ENCODE data around the gene HSPG2. TPM values are rescaled to one million over a fixed set of nuclear protein-coding genes. Genes with fewer than 3 reads are reported as not detected.
A peak's percentile ranks its signal among the peaks of the same experiment; 100 is the strongest.

The HSPG2 gene
- total and polyA plus RNA-seq, 4 donors: 49.6 to 85.8 (median 64.8) TPM

- Histone ChIP-seq H3K4me3 (ENCODE audit: low read depth, low read length) (peak overlapping the region; percentile 61), H3K36me3 (ENCODE audit: control insufficient read depth, insufficient read depth, low read length) (peaks cover 12% of the 10 kb centered on the region), H3K27ac (ENCODE audit: low read depth, low read length) (peak overlapping the region; percentile 75), H3K27me3 (ENCODE audit: control insufficient read depth, insufficient read depth, low read length) (no peaks in the 10 kb centered on the region), H3K9me3 (ENCODE audit: control insufficient read depth, insufficient read depth, low read length) (no peaks in the 10 kb centered on the region), H3K4me1 (ENCODE audit: control insufficient read depth, insufficient read depth, low read length) (peaks cover 74% of the 10 kb centered on the region)
- no peak for DNase-seq (ENCODE audit: low read depth in 4 of 6, low spot score in 6 of 6)
- 49% methylated on average over 6 of the region's 8 CpGs for WGBS (ENCODE audit: insufficient coverage)
These were observed 1.2 kb downstream of the HSPG2 start for GRCh38 chr1:21935891-21936365.

DNA sequence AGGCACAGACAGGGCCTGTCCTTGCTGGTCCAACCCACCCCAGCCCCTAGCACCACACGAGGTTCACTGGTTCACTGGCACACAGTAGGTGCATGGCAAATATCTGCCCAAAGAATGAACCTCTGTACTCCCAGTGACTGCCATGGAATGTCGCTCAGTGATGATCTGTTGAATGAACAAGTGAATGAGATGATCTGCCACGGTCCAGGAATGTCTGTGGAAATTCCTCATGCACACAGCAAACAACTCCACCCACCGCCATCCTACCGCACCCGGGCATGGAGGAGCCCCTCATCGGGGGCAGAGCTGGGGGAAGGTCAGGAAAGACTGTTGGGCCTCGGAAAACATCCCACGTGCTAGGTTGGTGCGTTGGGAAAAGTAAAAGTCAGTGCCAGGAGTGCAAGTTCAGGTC is 1.7 kb downstream of the HSPG2 start:
- Histone ChIP-seq H3K4me3 (ENCODE audit: low read depth, low read length) (peak overlapping the region; percentile 61), H3K27ac (ENCODE audit: low read depth, low read length) (peak overlapping the region; percentile 67)
- DNase-seq (ENCODE audit: low read depth in 4 of 6, low spot score in 6 of 6): no peak

DNA sequence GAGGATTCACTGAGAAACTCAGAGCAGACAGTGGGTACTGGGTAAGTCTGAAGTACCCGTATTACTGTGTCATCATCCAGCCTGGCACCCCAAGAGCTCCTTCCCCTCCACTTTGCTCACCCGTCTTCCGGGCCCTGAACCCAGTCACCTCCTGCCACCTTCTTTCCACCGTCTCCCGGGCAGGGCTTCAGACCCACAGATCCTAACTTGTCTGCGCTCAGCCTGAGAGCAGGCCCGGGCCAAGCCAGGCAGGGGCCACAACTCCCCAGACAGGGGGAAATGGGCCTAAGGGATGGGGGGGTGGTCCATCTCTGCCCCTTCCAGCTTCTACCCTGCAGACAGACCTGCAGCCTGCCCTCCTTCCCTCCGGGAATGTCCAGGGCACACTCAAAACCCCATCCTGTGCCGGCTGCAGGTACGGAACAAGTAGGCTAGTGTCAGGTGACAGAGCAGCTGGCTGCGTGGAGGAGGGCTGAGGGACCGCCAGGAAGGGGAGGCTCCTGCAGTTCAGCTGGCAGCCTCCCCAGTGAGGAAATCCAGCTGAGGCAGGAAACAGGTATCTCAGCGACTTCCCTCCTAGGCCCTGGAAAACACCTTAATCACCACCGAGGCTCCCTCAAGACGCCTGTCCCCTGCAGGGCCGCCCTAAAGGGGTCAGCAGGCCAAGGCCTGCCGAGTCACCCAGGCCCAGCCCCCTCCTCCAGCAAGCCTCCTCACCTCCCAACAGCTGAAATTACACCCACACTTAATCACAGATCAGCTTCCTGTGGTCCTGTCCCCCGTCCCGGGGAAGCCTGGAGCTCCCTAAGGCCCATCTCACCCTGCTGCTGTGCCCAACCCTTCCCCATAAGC is 3.5 kb downstream of the HSPG2 start:
- 67% methylated on average over 13 of the region's 19 CpGs for WGBS (ENCODE audit: insufficient coverage)
- Histone ChIP-seq H3K27ac (ENCODE audit: low read depth, low read length) (peak overlapping the region; percentile 57), H3K27me3 (ENCODE audit: control insufficient read depth, insufficient read depth, low read length) (no peaks in the 10 kb centered on the region), H3K4me1 (ENCODE audit: control insufficient read depth, insufficient read depth, low read length) (peaks cover 64% of the 10 kb centered on the region), H3K9me3 (ENCODE audit: control insufficient read depth, insufficient read depth, low read length) (no peaks in the 10 kb centered on the region), H3K36me3 (ENCODE audit: control insufficient read depth, insufficient read depth, low read length) (peaks cover 14% of the 10 kb centered on the region), H3K4me3 (ENCODE audit: low read depth, low read length) (peak overlapping the region; percentile 61)
- no peak for DNase-seq (ENCODE audit: low read depth in 4 of 6, low spot score in 6 of 6)

More for the DNA sequence above, 1.7 kb downstream of the HSPG2 start:
- Histone ChIP-seq H3K4me1 (ENCODE audit: control insufficient read depth, insufficient read depth, low read length) (peaks cover 76% of the 10 kb centered on the region), H3K9me3 (ENCODE audit: control insufficient read depth, insufficient read depth, low read length) (no peaks in the 10 kb centered on the region), H3K27me3 (ENCODE audit: control insufficient read depth, insufficient read depth, low read length) (no peaks in the 10 kb centered on the region), H3K36me3 (ENCODE audit: control insufficient read depth, insufficient read depth, low read length) (peaks cover 12% of the 10 kb centered on the region)
- 46% methylated on average over 6 of the region's 10 CpGs for whole genome bisulfite sequencing (ENCODE audit: insufficient coverage)

- no peaks in the 10 kb centered on the region for H3K27me3 ChIP-seq (ENCODE audit: control insufficient read depth, insufficient read depth, low read length)
- peak overlapping the region; percentile 1 for H3K4me3 ChIP-seq (ENCODE audit: low read depth, low read length)
- WGBS (ENCODE audit: insufficient coverage): 60% methylated on average over 2 of the region's 7 CpGs
- peaks cover 65% of the 10 kb centered on the region for H3K4me1 ChIP-seq (ENCODE audit: control insufficient read depth, insufficient read depth, low read length)
- peaks cover 17% of the 10 kb centered on the region for H3K36me3 ChIP-seq (ENCODE audit: control insufficient read depth, insufficient read depth, low read length)
- no peaks in the 10 kb centered on the region for H3K9me3 ChIP-seq (ENCODE audit: control insufficient read depth, insufficient read depth, low read length)
- peak overlapping the region; percentile 78 for H3K27ac ChIP-seq (ENCODE audit: low read depth, low read length)
- DNase-seq (ENCODE audit: low read depth in 4 of 6, low spot score in 6 of 6): no peak
These were observed 5.0 kb downstream of the HSPG2 start for GRCh38 chr1:21932127-21932526.

GRCh38 chr1:21931171-21932093 is 5.7 kb downstream of the HSPG2 start:
- WGBS (ENCODE audit: insufficient coverage): 75% methylated on average over 14 of the region's 16 CpGs
- DNase-seq (ENCODE audit: low read depth in 4 of 6, low spot score in 6 of 6): no peak
- Histone ChIP-seq H3K9me3 (ENCODE audit: control insufficient read depth, insufficient read depth, low read length) (no peaks in the 10 kb centered on the region), H3K4me1 (ENCODE audit: control insufficient read depth, insufficient read depth, low read length) (peaks cover 66% of the 10 kb centered on the region), H3K4me3 (ENCODE audit: low read depth, low read length) (no peak overlapping the region), H3K36me3 (ENCODE audit: control insufficient read depth, insufficient read depth, low read length) (peaks cover 17% of the 10 kb centered on the region), H3K27me3 (ENCODE audit: control insufficient read depth, insufficient read depth, low read length) (no peaks in the 10 kb centered on the region), H3K27ac (ENCODE audit: low read depth, low read length) (peak overlapping the region; percentile 78)

GRCh38 chr1:21930629-21931170 is 6.4 kb downstream of the HSPG2 start:
- DNase-seq (ENCODE audit: low read depth in 4 of 6, low spot score in 6 of 6): no peak
- peak overlapping the region; percentile 17 for H3K27ac ChIP-seq (ENCODE audit: low read depth, low read length)
- no CpG with 5 or more reads among the region's 6 CpGs for WGBS (ENCODE audit: insufficient coverage)
- peaks cover 65% of the 10 kb centered on the region for H3K4me1 ChIP-seq (ENCODE audit: control insufficient read depth, insufficient read depth, low read length)
- peaks cover 17% of the 10 kb centered on the region for H3K36me3 ChIP-seq (ENCODE audit: control insufficient read depth, insufficient read depth, low read length)
- H3K9me3 ChIP-seq (ENCODE audit: control insufficient read depth, insufficient read depth, low read length): no peaks in the 10 kb centered on the region
- H3K4me3 ChIP-seq (ENCODE audit: low read depth, low read length): no peak overlapping the region
- H3K27me3 ChIP-seq (ENCODE audit: control insufficient read depth, insufficient read depth, low read length): no peaks in the 10 kb centered on the region

DNA sequence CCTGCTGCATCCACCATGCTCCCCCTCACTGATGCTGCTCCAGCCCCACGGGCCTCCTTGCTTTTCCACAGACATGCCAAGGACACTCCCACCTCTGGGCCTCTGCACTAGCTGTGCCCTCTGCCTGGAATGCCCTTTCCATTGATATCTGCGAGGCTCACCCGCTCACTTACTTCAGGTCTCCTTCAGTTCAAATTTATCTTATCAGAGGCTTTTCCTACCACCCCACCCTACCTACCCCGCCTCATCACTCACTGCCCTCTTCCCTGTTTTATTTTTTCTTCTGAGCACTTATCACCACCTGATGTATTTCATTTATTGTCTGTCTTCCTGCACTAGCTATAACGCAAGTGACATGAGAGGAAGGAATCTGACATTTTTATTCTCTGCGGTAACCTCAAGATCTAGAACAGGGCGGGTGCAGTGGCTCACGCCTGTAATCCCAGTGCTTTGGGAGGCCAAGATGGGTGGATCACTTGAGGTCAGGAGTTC is 7.0 kb downstream of the HSPG2 start:
- Histone ChIP-seq H3K27ac (ENCODE audit: low read depth, low read length) (peak overlapping the region; percentile 6), H3K9me3 (ENCODE audit: control insufficient read depth, insufficient read depth, low read length) (no peaks in the 10 kb centered on the region), H3K36me3 (ENCODE audit: control insufficient read depth, insufficient read depth, low read length) (peaks cover 17% of the 10 kb centered on the region), H3K4me1 (ENCODE audit: control insufficient read depth, insufficient read depth, low read length) (peaks cover 65% of the 10 kb centered on the region), H3K27me3 (ENCODE audit: control insufficient read depth, insufficient read depth, low read length) (no peaks in the 10 kb centered on the region), H3K4me3 (ENCODE audit: low read depth, low read length) (no peak overlapping the region)
- 88% methylated on average over 7 of the region's 8 CpGs for WGBS (ENCODE audit: insufficient coverage)
- no peak for DNase-seq (ENCODE audit: low read depth in 4 of 6, low spot score in 6 of 6)

GRCh38 chr1:21927533-21928237 is 9.4 kb downstream of the HSPG2 start:
- peaks cover 51% of the 10 kb centered on the region for H3K4me1 ChIP-seq (ENCODE audit: control insufficient read depth, insufficient read depth, low read length)
- WGBS (ENCODE audit: insufficient coverage): 74% methylated on average over 9 of the region's 12 CpGs
- no peaks in the 10 kb centered on the region for H3K27me3 ChIP-seq (ENCODE audit: control insufficient read depth, insufficient read depth, low read length)
- peaks cover 9% of the 10 kb centered on the region for H3K36me3 ChIP-seq (ENCODE audit: control insufficient read depth, insufficient read depth, low read length)
- H3K4me3 ChIP-seq (ENCODE audit: low read depth, low read length): no peak overlapping the region
- H3K27ac ChIP-seq (ENCODE audit: low read depth, low read length): peak overlapping the region; percentile 17
- H3K9me3 ChIP-seq (ENCODE audit: control insufficient read depth, insufficient read depth, low read length): no peaks in the 10 kb centered on the region
- no peak for DNase-seq (ENCODE audit: low read depth in 4 of 6, low spot score in 6 of 6)

Measured in spinal cord (tissue), 10 donors.